ENCODE measurements around the gene FAM81A.

GRCh38 chr15:59484399-59484798 is 46.4 kb downstream of the FAM81A start:
- no peak for TF ChIP-seq CTCF (IDR thresholded peaks at IDR 0.05)
- TF ChIP-seq POLR2A (IDR thresholded peaks at IDR 0.05), result no peak
